Memory B cell (primary cell): ENCODE measurements around the gene CUL4B.
A peak's percentile ranks its signal among the peaks of the same experiment; 100 is the strongest.
"Not testable (repeated sequence)": the region's sequence is repeated elsewhere in the genome, so short reads cannot be mapped to it uniquely, and the experiment has no call there.

Source experiments
- ATAC-seq: fragments of 150-1000 bp; cut with Tn5 transposase; 2 replicates; pipeline ENCODE4 v1.10.0; 2021; ENCODE audit warnings: low read depth, mild to moderate bottlenecking, moderate library complexity
- DNase-seq, 2 donors: peaks; one replicate each; pipeline ENCODE4 v3.0.0; 2022; ENCODE audit warnings: low spot score in 2 of 2
- H3K27ac Mint-ChIP-seq: one replicate; pipeline ENCODE4 v1.8.0; 2022; ENCODE audit warnings: mild to moderate bottlenecking, moderate library complexity, mixed read lengths
- H3K27me3 Mint-ChIP-seq: one replicate; pipeline ENCODE4 v1.8.0; 2022; ENCODE audit warnings: mixed read lengths
- H3K36me3 Mint-ChIP-seq: one replicate; pipeline ENCODE4 v1.8.0; 2022; ENCODE audit warnings: mild to moderate bottlenecking, mixed read lengths
- H3K4me1 Mint-ChIP-seq: one replicate; pipeline ENCODE4 v1.8.0; 2022; ENCODE audit warnings: mixed read lengths
- H3K4me3 Mint-ChIP-seq: one replicate; pipeline ENCODE4 v1.8.0; 2022; ENCODE audit warnings: mild to moderate bottlenecking, moderate library complexity, mixed read lengths
- H3K9me3 Mint-ChIP-seq: one replicate; pipeline ENCODE4 v1.8.0; 2022; ENCODE audit warnings: mixed read lengths

CUL4B gene

GRCh38 chrX:120490119-120490518 lies 70.6 kb downstream of the CUL4B start:
- not testable (repeated sequence) for H3K4me1 Mint-ChIP-seq

GRCh38 chrX:120486786-120487185 lies 74.0 kb downstream of the CUL4B start:
- no peak for ATAC-seq
- H3K27ac Mint-ChIP-seq, result no peak overlapping the region
- no peaks in the 10 kb centered on the region for H3K9me3 Mint-ChIP-seq
- no peaks in the 10 kb centered on the region for H3K27me3 Mint-ChIP-seq
- no peaks in the 10 kb centered on the region for H3K36me3 Mint-ChIP-seq
- DNase-seq, result no peak
- H3K4me1 Mint-ChIP-seq, result peaks cover 4% of the 10 kb centered on the region
- no peak overlapping the region for H3K4me3 Mint-ChIP-seq

More at GRCh38 chrX:120490119-120490518, 70.6 kb downstream of the CUL4B start:
- ATAC-seq, DNase-seq, H3K9me3 Mint-ChIP-seq, H3K4me3 Mint-ChIP-seq, H3K36me3 Mint-ChIP-seq, H3K27ac Mint-ChIP-seq, H3K27me3 Mint-ChIP-seq: not testable (repeated sequence)

- no peaks in the 10 kb centered on the region for H3K27me3 Mint-ChIP-seq
- peak overlapping the region; percentile 90 for H3K4me3 Mint-ChIP-seq
- peaks cover 4% of the 10 kb centered on the region for H3K4me1 Mint-ChIP-seq
- DNase-seq, result peak; percentile 28 to 34
- peak; percentile 73 for ATAC-seq
- H3K36me3 Mint-ChIP-seq, result no peaks in the 10 kb centered on the region
- H3K9me3 Mint-ChIP-seq, result no peaks in the 10 kb centered on the region
- H3K27ac Mint-ChIP-seq, result peak overlapping the region; percentile 83
These were observed 74.9 kb downstream of the CUL4B start for GRCh38 chrX:120485638-120486520.

- peak overlapping the region; percentile 90 for H3K4me3 Mint-ChIP-seq
- no peak for ATAC-seq
- H3K9me3 Mint-ChIP-seq, result no peaks in the 10 kb centered on the region
- peaks cover 4% of the 10 kb centered on the region for H3K4me1 Mint-ChIP-seq
- H3K27ac Mint-ChIP-seq, result peak overlapping the region; percentile 83
- H3K36me3 Mint-ChIP-seq, result no peaks in the 10 kb centered on the region
- no peak for DNase-seq
- no peaks in the 10 kb centered on the region for H3K27me3 Mint-ChIP-seq
These were observed 75.5 kb downstream of the CUL4B start for GRCh38 chrX:120485315-120485637.

- no peaks in the 10 kb centered on the region for H3K9me3 Mint-ChIP-seq
- no peak overlapping the region for H3K27ac Mint-ChIP-seq
- H3K4me1 Mint-ChIP-seq, result no peaks in the 10 kb centered on the region
- DNase-seq (no peak), ATAC-seq (no peak)
- H3K36me3 Mint-ChIP-seq, result no peaks in the 10 kb centered on the region
- no peaks in the 10 kb centered on the region for H3K27me3 Mint-ChIP-seq
- no peak overlapping the region for H3K4me3 Mint-ChIP-seq
These were observed 83.3 kb downstream of the CUL4B start for GRCh38 chrX:120477453-120477852.

- Mint-ChIP-seq H3K36me3 (no peaks in the 10 kb centered on the region), H3K4me3 (no peak overlapping the region), H3K27ac (no peak overlapping the region), H3K4me1 (no peaks in the 10 kb centered on the region), H3K27me3 (no peaks in the 10 kb centered on the region), H3K9me3 (no peaks in the 10 kb centered on the region)
- DNase-seq (no peak), ATAC-seq (no peak)
These were observed 84.0 kb downstream of the CUL4B start for GRCh38 chrX:120476714-120477113.

GRCh38 chrX:120475447-120475846 lies 85.3 kb downstream of the CUL4B start:
- not testable (repeated sequence) for ATAC-seq, DNase-seq, H3K9me3 Mint-ChIP-seq, H3K4me1 Mint-ChIP-seq, H3K27me3 Mint-ChIP-seq, H3K4me3 Mint-ChIP-seq, H3K27ac Mint-ChIP-seq, H3K36me3 Mint-ChIP-seq
